ENCODE results near the gene CACNA1S. TPM values are rescaled to one million over a fixed set of nuclear protein-coding genes. Genes with fewer than 3 reads are reported as not detected.

CACNA1S gene
- total and polyA plus RNA-seq, 2 of the 4 experiments (the other 2 are of a cell fraction): not detected

- H2AK9ac ChIP-seq (replicated peaks; ENCODE audit: low read depth, low read length, poor library complexity): no peak overlapping the region
- in situ Hi-C loops (cut with MboI; ENCODE audit: low sequenced_read_pairs) (no loop called here), intact Hi-C loops (cut with micrococcal nuclease) (no loop called here), dilution Hi-C loops (cut with HindIII; ENCODE audit: low sequenced_read_pairs, unreplicated experiment) (no loop called here)
- ATAC-seq (ENCODE audit: low read depth) (no peak), DNase-seq (no peak)
- H4K5ac ChIP-seq (ENCODE audit: low read depth, low read length): no peak overlapping the region
- no peak overlapping the region for H3K4me3 ChIP-seq (ENCODE audit: insufficient read depth, low read depth, low read length)
- no peak overlapping the region for H4K91ac ChIP-seq (ENCODE audit: insufficient read depth, low read depth, low read length)
- H4K20me1 ChIP-seq (ENCODE audit: insufficient read depth, low read length): peaks cover 30% of the 10 kb centered on the region
- H3K4me2 ChIP-seq (ENCODE audit: low read depth, low read length): no peak overlapping the region
- H3K27ac ChIP-seq (ENCODE audit: insufficient read depth, low read length): no peak overlapping the region
- H3K56ac ChIP-seq (ENCODE audit: extremely low read depth, insufficient read depth, low read length): no peak overlapping the region
- H3K4me1 ChIP-seq (ENCODE audit: control insufficient read depth, insufficient read depth, low read length): peaks cover 13% of the 10 kb centered on the region
- POLR2A ChIA-PET (ENCODE audit: unreplicated experiment): no interaction called here
- no peaks in the 10 kb centered on the region for H3K27me3 ChIP-seq (ENCODE audit: control insufficient read depth, insufficient read depth, low read length)
- H3K14ac ChIP-seq (replicated peaks; ENCODE audit: low read depth, low read length): no peak overlapping the region
- H2AK5ac ChIP-seq (ENCODE audit: low read depth, low read length): no peak overlapping the region
- H2BK20ac ChIP-seq (ENCODE audit: low read depth, low read length): no peak overlapping the region
- 97% methylated on average over 5 of the region's 5 CpGs; no CpG with 5 or more reads in 1 of the 2 experiments for WGBS, 2 experiments (ENCODE audit: extremely low coverage in 2 of 2, insufficient read length in 1 of 2)
- no peak overlapping the region for H3K18ac ChIP-seq (ENCODE audit: low read depth, low read length)
- peaks cover 22% of the 10 kb centered on the region for H3K9me1 ChIP-seq (ENCODE audit: insufficient read depth, low read length)
- no TSS peak for BruUV-seq (replicated peaks)
- H3K4ac ChIP-seq (ENCODE audit: low read depth, low read length): no peak overlapping the region
- H2AFZ ChIP-seq (replicated peaks; ENCODE audit: low read length, poor library complexity): no peak overlapping the region
- no peak overlapping the region for H4K8ac ChIP-seq (ENCODE audit: low read depth in 2 of 2, low read length in 2 of 2)
- peaks cover 62% of the 10 kb centered on the region for H3K36me3 ChIP-seq (ENCODE audit: control insufficient read depth, insufficient read depth, low read length)
- H3K79me1 ChIP-seq (ENCODE audit: low read depth in 1 of 2, low read length in 2 of 2): peaks cover 0 to 18% of the 10 kb centered on the region in 2 experiments; a peak in 2 of 4 replicates
- H2BK15ac ChIP-seq (ENCODE audit: low read depth, low read length): no peak overlapping the region
- no peak overlapping the region for H3K23ac ChIP-seq (ENCODE audit: low read depth, low read length)
- H2BK120ac ChIP-seq (ENCODE audit: low read depth, low read length): no peak overlapping the region
- H3K9me3 ChIP-seq (ENCODE audit: control insufficient read depth, insufficient read depth, low read length): no peaks in the 10 kb centered on the region
- no peak for TF ChIP-seq CHD1 (IDR thresholded peaks at IDR 0.05; ENCODE audit: low read depth, low read length)
- CTCF ChIA-PET: no interaction called here
- H3K9ac ChIP-seq (ENCODE audit: low read depth, low read length): no peak overlapping the region
- H2BK5ac ChIP-seq (ENCODE audit: low read depth, low read length, poor library complexity, severe bottlenecking): no peak overlapping the region
Measured at GRCh38 chr1:201139306-201139705, 27.1 kb upstream of the CACNA1S start.

Data from IMR-90 (cell line).